SHP77 treated with DMSO at 0.1 percent for 48 hours (cell line): ENCODE data around the gene LCE2C.

Experiments used
- DNase-seq: peaks from one replicate; lab custom pipeline; 2025; lab: John Stamatoyannopoulos, UW

Gene LCE2C

DNA sequence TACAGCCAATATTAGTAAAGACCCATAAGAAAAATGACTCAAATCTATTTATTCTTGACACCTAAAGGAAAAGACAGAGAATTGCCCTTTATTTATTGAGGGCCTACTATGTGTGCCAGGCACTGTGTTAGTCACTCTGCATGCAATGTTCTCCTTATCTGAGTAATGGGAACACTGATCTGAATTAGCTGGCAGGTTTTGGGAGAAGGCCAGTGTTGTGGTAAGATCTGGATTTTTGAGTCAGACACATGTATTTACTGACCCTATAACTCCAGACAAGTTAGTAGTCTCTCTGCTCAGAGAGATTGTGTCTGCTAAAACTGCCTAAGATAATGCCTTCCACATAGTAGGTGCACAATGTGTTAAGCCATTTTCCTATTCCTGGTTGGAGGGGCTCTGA is 50.2 kb downstream of the LCE2C start:
- DNase-seq = no peak
